Stimulated activated CD4-positive, alpha-beta T cell treated with anti-CD3 and anti-CD28 coated beads, TNF-alpha, amount 100 ng/mL, for 1 hour (primary cell): ENCODE measurements around the gene AHSG.
"Not testable (repeated sequence)": the region's sequence is repeated elsewhere in the genome, so short reads cannot be mapped to it uniquely, and the experiment has no call there.

Experiments
- DNase-seq, 3 donors: peaks; one replicate each; pipeline ENCODE4 v3.0.0-alpha.2; 2020; ENCODE audit warnings: low read depth in 3 of 3, low spot score in 1 of 3

Gene AHSG

DNA sequence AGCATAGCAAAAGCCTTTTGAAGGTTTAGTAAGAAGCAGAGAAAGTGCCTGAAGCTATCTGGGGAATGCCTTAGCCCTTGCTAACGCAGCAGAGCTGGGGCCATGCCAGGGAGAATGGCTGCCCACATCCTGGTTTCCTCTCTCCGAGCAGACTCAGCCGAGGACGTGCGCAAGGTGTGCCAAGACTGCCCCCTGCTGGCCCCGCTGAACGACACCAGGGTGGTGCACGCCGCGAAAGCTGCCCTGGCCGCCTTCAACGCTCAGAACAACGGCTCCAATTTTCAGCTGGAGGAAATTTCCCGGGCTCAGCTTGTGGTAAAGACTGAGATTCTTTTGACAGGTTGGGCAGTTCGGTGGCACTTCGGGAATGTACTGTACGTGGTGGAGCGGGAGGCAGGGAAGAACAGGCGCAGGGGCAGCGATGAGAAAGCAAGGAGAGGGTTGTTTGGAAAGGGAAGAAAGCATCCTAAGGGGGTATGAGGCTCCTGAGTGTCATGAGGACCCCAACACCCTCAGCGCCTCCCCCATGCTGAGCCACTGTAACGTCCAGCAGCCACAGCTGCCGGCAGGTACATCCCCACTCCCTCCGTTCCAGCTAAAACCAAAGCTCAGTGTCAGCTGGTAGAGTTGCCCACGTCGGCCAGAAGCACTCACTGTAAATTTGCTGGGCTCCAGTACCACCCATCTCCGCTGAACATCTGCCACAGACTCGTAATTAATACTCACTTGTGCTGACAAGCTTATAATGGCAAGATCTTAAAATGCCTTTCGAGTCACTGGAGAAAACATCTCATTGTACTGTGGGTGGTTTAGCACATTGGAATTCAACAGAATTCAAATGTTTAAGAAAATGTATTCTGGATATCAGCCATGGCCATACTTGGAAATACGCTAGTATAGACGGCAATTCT, 4.4 kb downstream of the AHSG start:
- DNase-seq = peak; percentile 73 to 77 (median 76)

DNA sequence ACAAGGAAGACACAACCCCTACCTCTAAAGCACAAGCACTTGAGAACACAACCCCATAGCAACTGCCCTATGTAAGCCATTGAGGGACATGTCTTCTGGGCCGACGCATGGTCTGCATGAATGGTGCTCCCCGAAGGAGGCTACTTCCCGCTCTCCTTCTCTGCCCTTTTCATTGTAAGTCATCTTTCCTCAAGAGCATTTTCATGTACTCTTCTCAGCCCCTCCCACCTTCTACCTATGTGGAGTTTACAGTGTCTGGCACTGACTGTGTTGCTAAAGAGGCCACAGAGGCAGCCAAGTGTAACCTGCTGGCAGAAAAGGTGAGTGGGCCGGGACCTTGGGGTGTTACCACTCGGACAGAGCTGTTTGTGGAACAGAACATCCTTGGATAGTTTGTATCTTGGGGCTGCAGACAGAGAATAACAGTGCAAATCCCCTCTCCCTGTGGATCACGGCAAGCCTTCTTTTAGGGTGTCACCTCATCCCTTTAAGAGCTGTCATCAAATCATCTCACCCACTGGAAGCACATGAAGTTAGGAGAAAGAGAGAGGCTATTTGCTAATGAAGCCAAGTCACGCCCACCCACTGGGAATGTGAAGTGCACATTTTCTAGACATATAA, 5.6 kb downstream of the AHSG start:
- no peak for DNase-seq

DNA sequence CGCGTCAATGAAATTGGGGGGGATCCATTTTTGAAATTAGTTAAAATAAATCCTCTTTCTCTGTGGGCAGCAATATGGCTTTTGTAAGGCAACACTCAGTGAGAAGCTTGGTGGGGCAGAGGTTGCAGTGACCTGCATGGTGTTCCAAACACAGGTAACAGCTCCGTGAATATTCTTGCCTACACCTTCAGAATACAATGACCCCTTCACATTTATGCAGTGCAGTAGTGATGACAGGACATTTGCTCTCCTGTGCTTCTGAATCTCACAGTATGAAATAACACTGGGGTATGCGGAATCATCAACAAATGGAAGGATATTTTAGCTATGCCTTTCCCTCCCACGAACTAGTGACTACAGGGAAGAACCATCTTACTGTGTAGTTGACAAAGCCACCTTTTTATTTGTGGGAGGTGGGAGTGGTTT, 6.9 kb downstream of the AHSG start:
- no peak for DNase-seq

DNA sequence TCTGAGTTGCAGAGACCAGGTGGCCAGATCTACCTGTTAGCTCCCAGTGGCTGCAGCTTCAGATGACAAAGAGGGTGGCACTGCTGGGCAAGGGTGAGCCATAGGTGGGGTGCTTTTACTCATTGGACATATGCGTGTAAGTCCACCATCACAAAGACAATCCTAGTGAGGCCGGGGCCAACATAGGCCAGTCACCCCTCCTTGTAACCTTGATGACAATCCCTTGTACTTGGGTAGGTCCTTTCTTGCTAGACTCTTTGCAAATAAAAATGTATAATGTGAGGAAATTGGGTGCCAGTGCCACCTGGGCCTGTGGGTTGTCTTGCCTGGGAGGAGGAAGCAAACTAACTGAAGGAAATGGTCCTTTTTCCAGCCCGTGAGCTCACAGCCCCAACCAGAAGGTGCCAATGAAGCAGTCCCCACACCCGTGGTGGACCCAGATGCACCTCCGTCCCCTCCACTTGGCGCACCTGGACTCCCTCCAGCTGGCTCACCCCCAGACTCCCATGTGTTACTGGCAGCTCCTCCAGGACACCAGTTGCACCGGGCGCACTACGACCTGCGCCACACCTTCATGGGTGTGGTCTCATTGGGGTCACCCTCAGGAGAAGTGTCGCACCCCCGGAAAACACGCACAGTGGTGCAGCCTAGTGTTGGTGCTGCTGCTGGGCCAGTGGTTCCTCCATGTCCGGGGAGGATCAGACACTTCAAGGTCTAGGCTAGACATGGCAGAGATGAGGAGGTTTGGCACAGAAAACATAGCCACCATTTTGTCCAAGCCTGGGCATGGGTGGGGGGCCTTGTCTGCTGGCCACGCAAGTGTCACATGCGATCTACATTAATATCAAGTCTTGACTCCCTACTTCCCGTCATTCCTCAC, 7.6 kb downstream of the AHSG start:
- no peak for DNase-seq

DNA sequence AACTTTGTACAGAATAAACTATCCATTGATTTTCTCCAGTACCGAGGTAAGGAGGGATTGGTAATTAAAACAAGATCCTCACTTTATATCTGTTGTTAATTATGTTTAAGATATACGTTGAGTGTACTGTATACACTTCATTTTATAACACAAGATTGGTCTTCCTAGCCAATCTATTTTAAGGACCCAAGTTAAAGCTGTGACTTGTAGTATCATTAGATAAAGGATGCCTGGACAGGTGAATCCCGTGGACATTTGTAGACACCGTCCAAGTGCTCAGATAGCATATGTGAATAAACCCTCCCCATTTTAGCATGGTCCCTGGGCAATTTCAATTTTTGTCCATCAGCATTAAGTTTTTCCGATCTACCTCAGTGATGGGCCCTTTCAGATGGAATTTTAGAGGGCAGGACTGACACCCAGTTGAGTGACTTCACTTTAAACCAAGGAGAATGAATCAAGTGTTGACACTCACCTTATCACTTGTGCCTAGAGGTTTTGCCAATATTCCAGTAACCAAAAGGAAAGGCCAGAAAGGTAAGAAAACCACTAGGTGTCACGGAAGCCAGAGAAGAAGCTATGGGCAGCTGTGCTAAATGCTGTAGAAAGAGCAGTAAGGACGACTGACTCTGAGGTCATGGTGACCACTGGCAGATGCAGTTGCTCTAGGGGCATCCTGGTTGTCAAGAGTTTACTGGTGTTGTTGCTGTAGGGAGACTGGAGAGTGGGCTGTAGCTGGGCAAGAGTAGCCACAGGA, 9.2 kb downstream of the AHSG start:
- no peak for DNase-seq

DNA sequence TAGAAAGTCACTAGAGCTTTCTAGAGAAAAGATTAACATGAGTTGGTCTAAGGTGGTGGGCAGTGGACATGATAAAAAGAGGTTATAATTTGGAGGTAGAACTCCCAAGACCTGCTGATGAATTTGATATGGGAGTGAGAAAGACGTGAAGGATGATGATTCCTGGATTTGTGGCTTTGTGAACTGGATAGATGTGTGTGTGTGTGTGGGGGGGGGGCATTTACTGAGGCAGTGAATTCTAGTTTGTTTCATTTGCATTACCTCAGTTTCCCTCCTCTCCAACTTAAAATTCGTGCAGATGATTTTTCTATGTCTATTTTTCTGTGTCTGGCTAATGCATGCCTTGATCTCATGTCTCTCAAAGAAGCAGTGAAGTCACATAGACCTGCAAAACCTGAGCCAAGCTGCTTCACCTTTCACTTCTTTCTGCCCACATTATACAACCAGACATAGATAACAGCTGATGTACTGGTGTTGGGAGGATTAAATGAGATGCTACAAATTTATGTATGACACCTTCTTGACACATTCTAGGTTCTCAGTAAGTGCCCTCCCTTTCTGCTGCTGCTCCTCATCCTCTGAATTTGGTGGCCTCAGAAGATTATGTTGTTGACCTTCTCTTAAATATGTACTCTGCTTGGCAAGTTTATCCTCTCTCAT, 9.9 kb downstream of the AHSG start:
- DNase-seq = no peak

DNA sequence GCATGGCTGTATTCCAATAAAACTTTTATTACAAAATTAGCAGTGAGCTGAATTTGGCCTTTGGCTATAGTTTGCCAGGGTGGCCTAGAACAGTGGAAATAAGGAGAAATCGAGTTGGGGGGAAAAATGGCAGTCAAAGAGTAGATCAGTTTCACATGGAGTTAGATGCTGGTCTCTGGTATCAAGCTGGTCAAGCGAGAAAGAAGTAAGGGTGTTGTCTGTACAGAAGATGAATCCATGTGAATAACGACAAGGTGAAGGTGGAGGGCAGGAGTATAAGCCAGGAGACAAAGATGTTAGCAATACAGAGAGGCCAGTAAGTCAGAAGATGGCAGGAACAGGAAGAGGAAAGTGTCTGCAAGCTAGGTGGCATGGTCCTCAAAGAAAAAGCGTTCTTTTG, 11.7 kb downstream of the AHSG start:
- DNase-seq = no peak

DNA sequence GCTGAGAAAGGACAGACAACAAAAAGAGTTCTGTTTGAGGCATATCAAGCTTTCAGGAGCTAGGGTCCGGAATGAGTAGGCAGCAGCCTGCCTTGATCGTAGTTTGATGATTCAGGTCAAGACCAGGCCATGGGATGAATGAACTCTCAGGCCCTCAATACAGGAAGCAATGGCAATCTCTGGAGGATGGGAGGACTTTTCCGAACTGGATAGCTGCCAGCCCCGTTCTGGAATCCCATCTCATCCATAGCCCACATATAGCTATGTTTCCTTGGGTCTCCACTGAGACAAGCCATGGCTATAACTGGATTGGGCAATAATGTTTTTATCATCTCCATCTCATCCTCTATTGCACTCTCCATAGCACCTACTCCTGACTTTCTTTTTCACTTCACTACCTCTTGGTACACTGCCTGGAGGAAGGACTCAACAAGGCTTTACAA, 12.8 kb downstream of the AHSG start:
- no peak for DNase-seq

DNA sequence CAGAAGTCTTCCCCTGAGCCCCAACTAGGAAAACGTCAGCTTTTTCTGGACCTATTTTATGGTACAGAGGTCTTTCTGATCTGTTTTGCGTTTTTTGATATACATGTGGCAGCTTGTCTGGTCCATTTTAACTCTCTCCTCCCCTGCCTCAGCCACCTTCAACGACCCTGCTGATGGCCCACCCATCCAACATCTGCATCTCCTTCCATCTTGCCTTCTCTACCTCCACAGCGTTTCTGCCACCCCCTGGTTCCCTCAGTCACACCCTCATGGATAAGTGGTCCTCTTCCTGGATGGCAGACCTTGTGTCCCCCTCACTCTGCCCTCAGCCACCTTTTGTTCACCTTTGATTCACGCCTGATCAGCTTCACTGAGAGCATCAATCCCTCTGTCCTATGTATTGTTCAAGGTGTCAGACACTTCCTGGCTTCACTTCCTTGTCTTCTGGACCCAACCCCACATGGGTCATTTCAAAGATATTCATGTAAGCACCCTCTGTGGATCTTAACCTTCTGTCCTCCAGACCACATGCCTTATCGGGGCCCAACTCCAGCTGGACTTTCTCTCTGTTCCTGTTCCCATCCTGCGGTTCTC, 13.5 kb downstream of the AHSG start:
- no peak for DNase-seq

DNA sequence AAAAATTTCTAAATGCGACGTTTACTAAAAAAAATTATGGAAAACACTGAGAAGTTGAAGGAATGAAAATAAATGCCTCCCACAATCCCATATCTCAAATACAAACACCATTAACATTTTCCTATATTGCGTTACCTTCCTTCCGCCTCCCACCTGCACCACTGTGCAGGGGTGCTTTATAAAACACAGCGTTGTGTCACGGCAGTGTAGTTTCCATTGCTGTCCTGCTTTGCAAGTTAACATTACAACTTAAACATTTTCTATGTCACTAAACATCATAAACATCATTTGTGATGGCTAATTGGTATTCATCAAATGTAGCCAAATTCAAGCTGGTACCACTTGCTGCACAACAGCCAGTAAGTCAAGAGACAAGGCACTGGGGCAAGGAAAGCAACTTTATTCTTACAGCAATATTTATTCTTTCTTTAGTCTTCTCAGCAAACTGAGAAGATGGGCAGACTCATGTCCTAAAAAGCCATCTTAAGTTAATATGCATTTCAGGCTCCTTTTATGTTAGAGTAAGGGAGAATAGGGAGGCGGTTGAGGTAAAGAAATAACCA, 15.1 kb downstream of the AHSG start:
- DNase-seq = no peak

DNA sequence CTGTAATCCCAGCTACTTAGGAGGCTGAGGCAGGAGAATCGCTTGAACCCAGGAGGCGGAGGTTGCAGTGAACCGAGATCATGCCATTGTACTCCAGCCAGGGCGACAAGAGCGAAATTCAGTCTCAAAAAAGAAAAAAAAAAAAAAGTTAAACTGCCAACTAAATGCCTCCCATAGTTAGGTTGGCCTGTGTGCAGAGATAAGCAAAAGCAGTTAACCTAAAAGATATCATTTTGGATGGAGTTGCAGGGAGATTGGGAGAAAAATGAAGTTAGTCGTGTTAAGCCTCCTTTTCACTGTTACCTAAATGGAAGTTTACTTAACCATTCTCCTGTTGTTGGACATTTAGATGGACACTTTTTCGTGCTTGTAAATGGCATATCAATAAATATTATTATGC, 15.9 kb downstream of the AHSG start:
- DNase-seq = no peak

DNA sequence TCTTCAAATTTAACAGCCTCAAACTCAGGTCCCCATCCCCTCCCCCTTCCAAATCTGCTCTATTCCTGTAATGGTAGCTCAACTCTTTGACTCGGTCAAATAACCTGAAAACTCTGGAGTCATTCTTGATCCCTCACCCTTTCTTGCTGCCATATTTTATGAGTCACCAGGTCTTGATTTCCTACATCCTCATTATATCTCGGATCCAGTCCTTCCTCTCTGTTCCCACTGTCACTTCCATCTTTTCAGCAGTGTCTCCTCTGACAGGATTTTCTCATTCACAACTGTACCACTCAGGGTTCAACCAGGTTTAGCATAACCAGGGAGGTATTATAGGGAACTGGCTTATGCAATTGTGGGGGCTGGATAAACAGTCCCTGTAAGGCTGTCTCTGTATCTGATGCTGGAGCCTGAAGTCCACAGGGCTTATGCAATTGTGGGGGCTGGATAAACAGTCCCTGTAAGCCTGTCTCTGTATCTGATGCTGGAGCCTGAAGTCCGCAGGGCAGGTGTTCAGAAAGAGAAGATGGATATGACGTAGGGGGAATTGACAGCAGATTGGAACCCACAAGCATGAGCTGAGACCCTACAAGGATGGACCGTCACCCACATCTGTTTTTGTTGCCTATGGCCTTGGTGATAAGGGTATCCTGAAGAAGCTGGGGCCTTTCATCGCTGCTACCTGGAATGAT, 18.2 kb downstream of the AHSG start:
- DNase-seq = no peak

DNA sequence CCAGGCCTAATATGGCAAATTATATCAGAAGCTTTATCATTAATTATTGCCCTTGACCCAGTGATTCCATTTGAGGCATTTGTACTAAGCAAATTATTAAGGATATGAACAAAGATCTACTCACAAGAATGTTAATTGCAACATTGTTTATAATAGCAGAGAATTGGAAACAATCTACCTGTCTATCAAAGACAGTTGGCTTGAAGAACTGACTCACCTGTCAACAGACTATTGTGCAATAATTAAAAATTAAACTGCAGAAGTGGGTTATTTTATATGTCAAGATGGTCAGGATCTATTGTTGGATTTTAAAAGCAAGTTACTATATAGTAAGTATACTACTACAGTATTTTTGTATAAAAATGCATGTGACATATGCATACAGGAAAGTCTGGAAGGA, 20.6 kb downstream of the AHSG start:
- no peak for DNase-seq

DNA sequence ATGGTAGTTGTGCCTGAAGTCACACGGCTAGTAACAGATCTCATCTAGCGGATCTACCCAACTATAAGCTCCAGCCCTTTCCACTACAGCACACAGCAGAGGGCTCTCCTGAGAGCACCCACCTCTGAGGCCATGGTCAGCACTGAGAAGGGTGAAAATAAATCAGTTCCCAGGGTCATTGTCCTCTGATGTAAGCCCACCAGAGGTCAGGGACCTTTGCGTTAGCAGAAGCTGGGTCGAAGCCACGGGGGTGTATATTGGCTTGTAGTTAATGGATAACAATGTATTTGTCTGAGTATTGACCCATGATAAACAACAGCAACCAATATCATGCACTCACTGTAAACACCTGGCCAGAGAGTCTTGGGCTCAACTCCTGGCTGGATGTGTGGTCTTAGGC, 21.3 kb downstream of the AHSG start:
- not testable (repeated sequence) for DNase-seq

DNA sequence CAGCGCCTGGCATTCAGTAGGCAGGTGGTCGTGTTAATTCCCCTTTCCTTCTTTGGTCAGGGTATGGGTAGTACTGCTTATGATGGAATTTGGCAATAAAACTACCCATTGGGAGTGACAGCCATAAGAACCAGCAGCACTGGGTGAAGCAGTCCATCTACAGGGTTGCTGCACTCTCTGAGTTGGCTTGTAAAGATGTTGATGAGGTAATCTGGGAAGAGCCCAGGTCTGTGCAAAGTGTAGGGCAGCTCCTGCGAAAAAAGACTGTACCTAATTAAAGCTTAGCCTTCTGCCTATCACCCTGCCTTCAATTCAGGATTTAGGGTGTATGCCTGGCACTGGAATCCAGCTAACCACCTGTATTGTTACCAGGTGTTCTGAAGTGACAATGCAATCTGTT, 22.7 kb downstream of the AHSG start:
- DNase-seq = no peak

DNA sequence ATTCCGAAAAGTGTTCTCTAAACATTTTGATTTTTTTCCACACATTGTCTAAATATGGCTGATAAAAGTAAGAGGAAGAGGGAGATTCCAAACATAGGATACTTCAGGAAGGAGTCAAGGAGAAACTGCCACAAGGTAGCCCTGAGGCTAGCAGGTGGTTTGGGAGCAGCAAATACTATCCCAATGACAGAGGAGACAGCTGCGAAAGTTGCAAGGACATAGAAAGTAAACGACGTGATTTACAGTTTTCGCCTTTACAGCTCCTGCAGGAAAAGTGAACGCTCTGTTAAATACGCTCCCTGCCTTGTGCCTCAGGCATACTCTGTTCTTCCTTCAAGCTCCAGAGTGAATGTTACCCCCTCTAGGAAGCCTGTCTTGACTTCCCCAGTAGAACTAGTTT, 23.7 kb downstream of the AHSG start:
- no peak for DNase-seq

DNA sequence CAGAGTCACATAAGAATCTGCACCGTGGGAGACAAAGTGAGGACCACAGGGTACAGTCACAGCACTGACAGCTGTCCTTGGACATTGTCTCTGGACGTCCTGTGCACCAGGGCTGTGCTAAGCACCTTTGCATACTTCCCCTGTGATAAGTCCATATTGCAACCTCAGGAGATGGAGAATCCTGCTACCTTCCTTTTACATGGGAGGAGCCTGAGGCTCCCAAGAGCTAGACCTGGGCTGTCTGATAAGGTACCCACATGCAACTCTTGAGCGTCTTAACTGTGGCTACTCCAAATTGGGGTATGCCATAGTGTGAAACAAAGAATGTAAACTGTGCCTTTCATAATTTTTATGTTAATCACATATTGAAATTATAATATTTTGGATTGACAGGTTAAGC, 24.8 kb downstream of the AHSG start:
- DNase-seq = no peak

DNA sequence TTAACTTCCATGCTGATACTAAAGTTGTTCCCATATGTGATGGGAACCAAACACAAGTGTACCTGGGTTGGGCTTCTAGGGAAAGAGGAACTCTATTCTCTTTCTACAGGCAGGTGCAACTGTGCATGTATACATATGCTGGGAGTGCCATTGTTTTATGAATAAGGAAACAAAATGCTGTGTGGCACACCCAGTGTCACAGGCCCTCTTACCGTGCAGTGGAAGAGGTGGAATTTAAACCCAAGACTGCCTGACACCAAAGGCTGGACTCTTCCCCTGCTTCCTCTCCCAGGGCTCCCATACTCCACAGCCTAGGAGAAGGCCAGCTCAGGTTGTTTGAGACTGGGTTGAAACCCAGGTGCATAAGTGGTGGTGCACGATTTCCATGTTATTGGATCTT, 25.4 kb downstream of the AHSG start:
- no peak for DNase-seq
